GM21723 (cell line): ENCODE measurements around the gene SECTM1.

Source experiments
- ATAC-seq: cut with Tn5 transposase; IDR thresholded peaks from one replicate; pipeline ENCODE4 v1.9.1; 2021; ENCODE audit warnings: mild to moderate bottlenecking, moderate library complexity; ENCODE audit not compliant: unreplicated experiment

The SECTM1 gene

DNA sequence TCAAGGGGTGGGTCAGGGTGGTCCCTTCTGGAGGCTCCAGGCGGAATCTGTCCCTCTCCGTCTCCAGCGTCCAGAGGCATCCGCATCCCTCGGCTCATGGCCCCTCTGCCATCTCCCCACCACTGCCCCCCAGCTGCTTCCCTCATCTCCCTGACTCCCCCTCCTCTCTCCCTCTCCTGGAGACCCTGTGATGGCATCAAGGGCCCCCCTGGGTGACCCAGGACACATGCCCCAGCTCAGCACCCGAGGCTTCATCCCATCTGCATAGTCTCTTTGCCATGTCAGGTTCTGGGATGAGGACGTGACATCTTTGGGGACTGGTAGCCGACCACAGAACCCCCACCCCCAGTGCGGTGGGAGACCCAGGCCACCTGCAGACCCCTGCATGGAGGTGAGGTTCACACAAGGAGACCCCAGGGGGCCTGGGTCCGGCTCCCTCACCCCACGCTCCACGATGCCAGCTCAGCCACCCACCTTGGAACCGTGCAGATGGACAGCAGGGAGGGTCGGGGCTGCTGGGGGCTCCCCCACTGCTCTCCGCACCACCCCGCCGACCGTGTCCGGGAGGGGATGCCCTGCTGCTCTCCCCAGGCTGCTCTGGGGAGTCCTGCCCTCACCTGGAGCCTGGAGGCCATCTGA, 3.8 kb downstream of the SECTM1 start:
- ATAC-seq, result no peak

GRCh38 chr17:82328994-82329507, 4.5 kb downstream of the SECTM1 start:
- ATAC-seq, result no peak

- ATAC-seq, result no peak
Observed at GRCh38 chr17:82328141-82328993, 5.2 kb downstream of the SECTM1 start.

GRCh38 chr17:82327757-82328140, 5.8 kb downstream of the SECTM1 start:
- ATAC-seq, result no peak

DNA sequence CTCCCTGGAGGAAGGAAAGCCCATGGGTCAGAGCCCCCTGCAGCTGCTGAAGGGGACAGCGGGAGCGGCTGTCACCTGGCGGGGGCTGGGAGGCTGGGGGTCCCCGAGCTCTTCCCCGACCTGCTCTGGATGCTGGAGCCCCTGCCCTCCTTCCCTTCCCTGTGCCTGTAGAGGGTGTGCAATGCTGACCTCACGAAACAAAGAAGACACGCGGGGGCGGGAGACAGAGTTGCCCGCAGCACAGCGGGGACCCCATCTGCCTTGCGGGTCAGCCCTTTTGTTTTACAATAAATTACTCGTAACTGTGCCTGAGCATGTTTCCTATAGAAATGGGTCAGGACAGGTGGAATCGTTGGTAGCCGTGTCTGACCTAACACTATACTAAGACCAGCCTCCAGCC, 6.3 kb downstream of the SECTM1 start:
- no peak for ATAC-seq

GRCh38 chr17:82325286-82326180, 8.0 kb downstream of the SECTM1 start:
- no peak for ATAC-seq

DNA sequence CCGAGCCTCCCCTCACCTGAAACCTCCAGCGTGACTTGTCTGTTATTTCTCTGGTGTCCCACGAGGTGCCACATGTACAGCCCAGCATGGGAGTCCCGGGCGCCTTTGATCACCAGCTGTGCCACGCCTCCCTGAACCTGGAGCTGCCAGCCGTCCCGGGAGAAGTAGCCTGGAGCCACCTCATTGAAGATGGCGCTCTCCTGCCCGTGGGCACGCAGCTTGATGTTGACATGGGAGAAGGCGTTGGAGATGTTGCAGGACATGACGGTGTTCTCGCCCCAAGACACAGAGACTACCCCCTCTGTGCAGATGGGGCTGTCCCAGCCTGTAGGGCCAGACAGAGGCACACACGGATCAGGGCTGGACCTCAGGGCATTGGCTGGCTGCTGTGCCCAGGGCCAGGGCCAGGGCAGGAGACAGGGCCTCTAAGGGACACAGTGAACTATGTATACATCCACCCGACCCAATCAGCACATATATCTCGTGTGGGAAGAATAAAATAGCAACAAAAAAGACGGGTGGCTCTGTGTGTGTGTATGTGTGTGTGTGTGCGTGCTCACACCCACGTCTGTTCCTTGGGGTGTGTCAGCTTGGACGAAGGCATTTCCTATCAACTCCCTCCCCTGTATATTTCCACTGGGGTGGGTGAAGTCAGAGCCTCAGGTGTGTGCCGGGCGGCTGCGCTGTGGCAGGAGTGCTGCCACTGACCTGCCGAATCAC, 8.8 kb downstream of the SECTM1 start:
- no peak for ATAC-seq

- no peak for ATAC-seq
Observed at GRCh38 chr17:82323514-82324234, 9.9 kb downstream of the SECTM1 start.

DNA sequence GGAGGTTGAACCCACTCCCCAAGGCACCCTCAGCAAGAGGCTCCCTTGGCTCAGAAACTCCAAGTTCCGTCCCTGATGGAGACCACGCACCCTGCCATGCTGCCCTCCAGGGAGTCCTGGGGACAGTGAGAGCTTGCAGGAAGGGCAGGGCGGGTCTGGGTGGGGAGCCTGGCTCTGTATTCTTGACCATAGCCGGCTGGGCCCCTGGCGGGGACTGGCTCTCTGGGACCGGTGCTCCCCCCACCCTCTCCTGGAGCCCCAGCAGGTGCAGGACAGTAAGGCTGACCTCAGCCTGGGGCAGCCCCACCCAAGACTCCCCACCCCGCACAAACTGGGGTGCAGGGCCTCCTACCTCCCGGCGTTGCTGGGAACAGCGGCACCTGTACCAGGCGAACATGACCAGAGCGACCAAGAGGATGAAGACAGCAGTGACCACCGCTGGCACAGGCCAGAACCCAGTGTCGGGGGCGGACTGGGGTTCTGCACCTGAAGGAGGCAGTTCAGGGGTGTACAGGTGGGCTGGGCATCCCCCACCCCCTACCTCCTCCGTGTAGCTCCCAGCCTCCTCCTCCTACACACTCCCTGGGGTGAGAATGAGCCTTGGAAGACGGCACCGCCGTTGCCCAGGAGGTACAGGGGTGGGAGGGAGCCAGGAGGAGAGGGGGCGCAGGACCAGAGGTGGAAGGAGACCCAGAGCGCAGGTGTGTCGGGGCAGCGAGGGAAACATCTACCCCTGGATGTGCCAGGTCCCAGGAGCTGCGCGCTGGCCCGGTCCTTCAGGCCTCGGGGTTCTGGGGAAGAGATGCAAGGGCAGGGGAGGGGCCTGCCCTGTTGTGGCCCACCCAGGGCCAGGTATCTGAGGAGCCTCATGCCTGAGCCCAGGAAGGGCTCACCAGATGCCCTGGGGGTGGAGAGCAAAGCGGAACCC, 10.8 kb downstream of the SECTM1 start:
- ATAC-seq, result no peak

DNA sequence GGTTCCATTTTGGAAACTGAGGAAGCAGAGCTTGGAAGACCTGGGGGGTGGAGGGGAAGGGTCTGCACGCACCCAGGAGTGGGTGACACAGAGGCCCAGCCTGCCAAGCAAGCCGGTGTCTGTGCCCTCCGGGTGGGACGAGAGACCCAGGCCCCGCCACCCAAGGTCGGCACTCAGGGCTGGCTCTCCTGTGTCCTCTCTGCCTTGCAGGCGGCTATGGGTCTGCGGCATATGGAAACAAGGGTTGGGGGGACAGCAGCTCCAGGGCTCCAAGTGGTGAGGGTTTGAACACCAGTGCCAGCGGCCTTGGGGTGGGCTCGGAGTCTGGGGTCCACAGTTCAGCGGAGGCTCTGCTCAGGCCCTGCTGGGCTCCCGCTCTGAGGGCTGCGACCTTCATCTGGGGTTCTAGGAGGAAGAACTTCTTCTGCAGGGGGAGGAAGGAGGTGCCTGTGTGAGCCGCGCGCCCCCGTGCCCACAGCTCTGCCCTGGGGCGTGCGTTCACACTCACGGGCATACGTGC, 11.6 kb downstream of the SECTM1 start:
- ATAC-seq, result no peak

GRCh38 chr17:82320956-82321927, 12.3 kb downstream of the SECTM1 start:
- no peak for ATAC-seq

- no peak for ATAC-seq
Observed at GRCh38 chr17:82320140-82320840, 13.3 kb downstream of the SECTM1 start.

DNA sequence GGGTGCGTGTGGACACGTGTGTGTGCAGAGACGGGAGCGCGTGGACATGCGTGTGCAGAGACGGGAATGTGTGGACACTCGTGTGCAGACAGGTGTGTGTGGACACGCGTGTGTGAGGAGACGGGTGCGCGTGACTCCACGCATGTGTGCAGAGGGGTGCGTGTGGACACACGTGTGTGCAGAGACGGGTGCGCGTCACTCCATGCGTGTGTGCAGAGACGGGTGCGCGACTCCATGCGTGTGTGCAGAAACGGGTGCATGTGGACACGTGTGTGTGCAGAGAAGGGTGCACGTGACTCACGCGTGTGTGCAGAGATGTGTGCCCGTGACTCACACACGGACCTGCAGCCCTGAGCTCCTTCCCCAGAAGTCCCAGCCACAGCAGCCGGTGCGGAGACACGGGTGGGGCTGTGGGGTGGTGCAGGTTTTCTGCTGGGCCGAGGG, 13.9 kb downstream of the SECTM1 start:
- ATAC-seq, result no peak

DNA sequence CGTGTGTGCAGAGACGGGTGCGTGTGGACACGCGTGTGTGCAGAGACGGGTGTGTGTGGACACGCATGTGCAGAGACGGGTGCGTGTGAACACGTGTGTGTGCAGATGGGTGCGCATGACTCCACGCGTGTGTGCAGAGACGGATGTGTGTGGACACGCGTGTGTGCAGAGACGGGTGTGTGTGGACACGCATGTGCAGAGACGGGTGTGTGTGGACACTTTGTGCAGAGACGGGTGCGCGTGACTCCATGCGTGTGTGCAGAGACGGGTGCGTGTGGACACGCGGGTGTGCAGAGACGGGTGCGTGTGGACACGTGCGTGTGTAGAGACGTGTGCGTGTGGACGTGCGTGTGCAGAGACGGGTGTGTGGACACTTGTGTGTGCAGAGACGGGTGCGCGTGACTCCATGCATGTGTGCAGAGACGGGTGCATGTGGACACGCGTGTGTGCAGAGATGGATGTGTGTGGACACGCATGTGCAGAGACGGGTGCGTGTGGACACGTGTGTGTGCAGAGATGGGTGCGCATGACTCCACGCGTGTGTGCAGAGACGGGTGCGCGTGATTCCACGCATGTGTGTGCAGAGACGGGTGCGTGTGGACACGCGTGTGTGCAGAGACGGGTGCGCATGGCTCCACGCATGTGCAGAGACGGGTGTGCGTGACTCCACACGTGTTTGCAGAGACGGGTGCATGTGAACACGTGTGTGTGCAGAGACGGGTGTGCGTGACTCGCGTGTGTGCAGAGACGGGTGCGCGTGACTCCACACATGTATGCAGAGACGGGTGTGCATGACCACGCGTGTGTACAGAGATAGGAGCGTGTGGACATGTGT, 14.6 kb downstream of the SECTM1 start:
- no peak for ATAC-seq

DNA sequence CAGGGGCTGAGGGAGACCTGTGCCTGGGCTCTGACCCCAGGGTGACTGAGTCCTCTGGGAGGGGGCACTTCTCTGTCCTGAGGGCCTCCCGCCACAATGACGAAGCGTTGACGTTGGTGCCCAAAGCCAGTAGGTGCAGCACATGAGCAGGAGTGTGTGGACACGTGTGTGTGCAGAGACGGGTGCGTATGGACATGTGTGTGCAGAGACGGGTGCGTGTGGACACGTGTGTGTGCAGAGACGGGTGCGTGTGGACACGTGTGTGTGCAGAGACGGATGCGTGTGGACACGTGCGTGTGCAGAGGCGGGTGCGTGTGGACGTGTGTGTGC, 15.4 kb downstream of the SECTM1 start:
- ATAC-seq, result no peak
